ENCODE results near the gene RAB36.

The RAB36 gene

DNA sequence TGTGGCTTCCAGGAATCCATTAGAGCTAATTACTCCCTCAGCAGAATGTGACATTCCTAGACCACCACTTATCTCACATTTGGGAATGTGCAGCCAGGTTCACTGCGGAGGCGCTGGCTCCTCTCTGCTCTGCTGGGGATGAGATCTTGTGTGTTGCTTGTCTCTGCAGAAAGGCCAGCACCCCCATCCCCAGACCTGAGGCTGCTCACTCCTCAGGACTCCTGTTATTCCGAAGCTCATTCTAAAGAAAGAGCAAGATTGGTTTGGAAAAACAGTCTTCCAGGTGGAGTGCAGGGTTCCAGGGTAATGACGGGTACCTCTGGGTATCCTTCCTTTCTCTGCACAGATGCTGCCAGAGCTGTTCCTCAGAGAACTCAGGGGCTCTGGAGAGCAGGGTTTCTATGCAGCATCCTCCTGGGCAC lies 24.3 kb upstream of the RAB36 start:
- DNase-seq (ENCODE audit: low spot score) = no peak
- H2BK5ac ChIP-seq (ENCODE audit: low read length) = no peak overlapping the region
- H2AFZ ChIP-seq (ENCODE audit: low read length) = no peak overlapping the region
- no peak overlapping the region for H3K4me3 ChIP-seq (ENCODE audit: low read length in 2 of 2)
- H2BK15ac ChIP-seq (ENCODE audit: low read length) = no peak overlapping the region
- H2BK120ac ChIP-seq (ENCODE audit: low read depth, low read length) = no peak overlapping the region
- no peak overlapping the region for H4K91ac ChIP-seq (ENCODE audit: low read depth, low read length, poor library complexity)
- H3K4me1 ChIP-seq (ENCODE audit: control insufficient read depth in 2 of 2, insufficient read depth in 1 of 2, low read depth in 1 of 2, low read length in 2 of 2) = peaks cover 0 to 2% of the 10 kb centered on the region in 2 donors
- no peaks in the 10 kb centered on the region for H3K9me3 ChIP-seq (replicated peaks in 1 of 2; ENCODE audit: control insufficient read depth in 2 of 2, insufficient read depth in 1 of 2, low read depth in 1 of 2, low read length in 2 of 2)
- no CpG with 5 or more reads among the region's 4 CpGs for WGBS, 2 donors (ENCODE audit: extremely low coverage in 2 of 2, insufficient read length in 2 of 2, insufficient replicate concordance in 1 of 2)
- no peak overlapping the region for H3K9ac ChIP-seq (ENCODE audit: low read depth, low read length, poor library complexity)
- H3K14ac ChIP-seq (ENCODE audit: low read length) = no peak overlapping the region
- no peak overlapping the region for H3K18ac ChIP-seq (ENCODE audit: low read length)
- H4K8ac ChIP-seq (ENCODE audit: low read depth, low read length) = no peak overlapping the region
- peaks cover 7% of the 10 kb centered on the region for H3K79me1 ChIP-seq (ENCODE audit: low read depth, low read length)
- H3K4me2 ChIP-seq (ENCODE audit: insufficient read depth, low read length, poor library complexity, severe bottlenecking) = no peak overlapping the region
- peaks cover 4 to 16% of the 10 kb centered on the region in 2 donors for H3K36me3 ChIP-seq (replicated peaks in 1 of 2; ENCODE audit: control insufficient read depth in 2 of 2, insufficient read depth in 2 of 2, low read length in 2 of 2)
- H3K4ac ChIP-seq (ENCODE audit: low read length) = no peak overlapping the region
- H2AK5ac ChIP-seq (ENCODE audit: low read depth, low read length) = no peak overlapping the region
- H3K27me3 ChIP-seq (ENCODE audit: control insufficient read depth in 3 of 3, insufficient read depth in 3 of 3, low read depth in 1 of 3, low read length in 3 of 3) = no peaks in the 10 kb centered on the region
- H3K23ac ChIP-seq (ENCODE audit: low read depth, low read length, poor library complexity) = peak overlapping the region; percentile 95
- no peak overlapping the region for H3K27ac ChIP-seq (replicated peaks; ENCODE audit: low read length)
- H2BK12ac ChIP-seq (ENCODE audit: low read length) = no peak overlapping the region

- H3K14ac ChIP-seq (ENCODE audit: low read length) = no peak overlapping the region
- no peak overlapping the region for H2BK5ac ChIP-seq (ENCODE audit: low read length)
- no peaks in the 10 kb centered on the region for H3K27me3 ChIP-seq (ENCODE audit: control insufficient read depth in 3 of 3, insufficient read depth in 3 of 3, low read depth in 1 of 3, low read length in 3 of 3)
- no peak overlapping the region for H3K27ac ChIP-seq (replicated peaks; ENCODE audit: low read length)
- no peaks in the 10 kb centered on the region for H3K4me1 ChIP-seq (ENCODE audit: control insufficient read depth in 2 of 2, insufficient read depth in 1 of 2, low read depth in 1 of 2, low read length in 2 of 2)
- no peaks in the 10 kb centered on the region for H3K9me3 ChIP-seq (replicated peaks in 1 of 2; ENCODE audit: control insufficient read depth in 2 of 2, insufficient read depth in 1 of 2, low read depth in 1 of 2, low read length in 2 of 2)
- no peak overlapping the region for H3K4me3 ChIP-seq (ENCODE audit: low read length in 2 of 2)
- H2AFZ ChIP-seq (ENCODE audit: low read length) = no peak overlapping the region
- no peak overlapping the region for H4K91ac ChIP-seq (ENCODE audit: low read depth, low read length, poor library complexity)
- H3K4me2 ChIP-seq (ENCODE audit: insufficient read depth, low read length, poor library complexity, severe bottlenecking) = no peak overlapping the region
- no peak for DNase-seq (ENCODE audit: low spot score)
- H2BK12ac ChIP-seq (ENCODE audit: low read length) = no peak overlapping the region
- no peak overlapping the region for H3K4ac ChIP-seq (ENCODE audit: low read length)
- H2AK5ac ChIP-seq (ENCODE audit: low read depth, low read length) = no peak overlapping the region
- H3K23ac ChIP-seq (ENCODE audit: low read depth, low read length, poor library complexity) = peak overlapping the region; percentile 95
- no peak overlapping the region for H3K18ac ChIP-seq (ENCODE audit: low read length)
- no CpG with 5 or more reads among the region's 9 CpGs for WGBS, 2 donors (ENCODE audit: extremely low coverage in 2 of 2, insufficient read length in 2 of 2, insufficient replicate concordance in 1 of 2)
- H4K8ac ChIP-seq (ENCODE audit: low read depth, low read length) = no peak overlapping the region
- H2BK120ac ChIP-seq (ENCODE audit: low read depth, low read length) = no peak overlapping the region
- peaks cover 7% of the 10 kb centered on the region for H3K79me1 ChIP-seq (ENCODE audit: low read depth, low read length)
- H3K9ac ChIP-seq (ENCODE audit: low read depth, low read length, poor library complexity) = no peak overlapping the region
- H3K36me3 ChIP-seq (replicated peaks in 1 of 2; ENCODE audit: control insufficient read depth in 2 of 2, insufficient read depth in 2 of 2, low read length in 2 of 2) = peaks cover 4 to 16% of the 10 kb centered on the region in 2 donors
- H2BK15ac ChIP-seq (ENCODE audit: low read length) = no peak overlapping the region
Observed at GRCh38 chr22:23121424-23121823, 23.9 kb upstream of the RAB36 start.

GRCh38 chr22:23122216-23122957 lies 22.9 kb upstream of the RAB36 start:
- H3K27ac ChIP-seq (replicated peaks; ENCODE audit: low read length) = no peak overlapping the region
- no peaks in the 10 kb centered on the region for H3K27me3 ChIP-seq (ENCODE audit: control insufficient read depth in 3 of 3, insufficient read depth in 3 of 3, low read depth in 1 of 3, low read length in 3 of 3)
- H3K18ac ChIP-seq (ENCODE audit: low read length) = no peak overlapping the region
- H3K4me2 ChIP-seq (ENCODE audit: insufficient read depth, low read length, poor library complexity, severe bottlenecking) = no peak overlapping the region
- H3K23ac ChIP-seq (ENCODE audit: low read depth, low read length, poor library complexity) = peak overlapping the region; percentile 37
- H2BK12ac ChIP-seq (ENCODE audit: low read length) = no peak overlapping the region
- H3K14ac ChIP-seq (ENCODE audit: low read length) = no peak overlapping the region
- H3K79me1 ChIP-seq (ENCODE audit: low read depth, low read length) = peaks cover 7% of the 10 kb centered on the region
- H2BK5ac ChIP-seq (ENCODE audit: low read length) = no peak overlapping the region
- H3K36me3 ChIP-seq (replicated peaks in 1 of 2; ENCODE audit: control insufficient read depth in 2 of 2, insufficient read depth in 2 of 2, low read length in 2 of 2) = peaks cover 4 to 15% of the 10 kb centered on the region in 2 donors
- no peak overlapping the region for H3K4ac ChIP-seq (ENCODE audit: low read length)
- DNase-seq (ENCODE audit: low spot score) = no peak
- no peak overlapping the region for H3K9ac ChIP-seq (ENCODE audit: low read depth, low read length, poor library complexity)
- no peak overlapping the region for H2BK15ac ChIP-seq (ENCODE audit: low read length)
- H3K9me3 ChIP-seq (replicated peaks in 1 of 2; ENCODE audit: control insufficient read depth in 2 of 2, insufficient read depth in 1 of 2, low read depth in 1 of 2, low read length in 2 of 2) = no peaks in the 10 kb centered on the region
- no peak overlapping the region for H2BK120ac ChIP-seq (ENCODE audit: low read depth, low read length)
- H2AK5ac ChIP-seq (ENCODE audit: low read depth, low read length) = no peak overlapping the region
- no CpG with 5 or more reads among the region's 13 CpGs for WGBS, 2 donors (ENCODE audit: extremely low coverage in 2 of 2, insufficient read length in 2 of 2, insufficient replicate concordance in 1 of 2)
- no peak overlapping the region for H4K91ac ChIP-seq (ENCODE audit: low read depth, low read length, poor library complexity)
- H2AFZ ChIP-seq (ENCODE audit: low read length) = no peak overlapping the region
- no peak overlapping the region for H4K8ac ChIP-seq (ENCODE audit: low read depth, low read length)
- H3K4me3 ChIP-seq (ENCODE audit: low read length in 2 of 2) = no peak overlapping the region
- H3K4me1 ChIP-seq (ENCODE audit: control insufficient read depth in 2 of 2, insufficient read depth in 1 of 2, low read depth in 1 of 2, low read length in 2 of 2) = no peaks in the 10 kb centered on the region

DNA sequence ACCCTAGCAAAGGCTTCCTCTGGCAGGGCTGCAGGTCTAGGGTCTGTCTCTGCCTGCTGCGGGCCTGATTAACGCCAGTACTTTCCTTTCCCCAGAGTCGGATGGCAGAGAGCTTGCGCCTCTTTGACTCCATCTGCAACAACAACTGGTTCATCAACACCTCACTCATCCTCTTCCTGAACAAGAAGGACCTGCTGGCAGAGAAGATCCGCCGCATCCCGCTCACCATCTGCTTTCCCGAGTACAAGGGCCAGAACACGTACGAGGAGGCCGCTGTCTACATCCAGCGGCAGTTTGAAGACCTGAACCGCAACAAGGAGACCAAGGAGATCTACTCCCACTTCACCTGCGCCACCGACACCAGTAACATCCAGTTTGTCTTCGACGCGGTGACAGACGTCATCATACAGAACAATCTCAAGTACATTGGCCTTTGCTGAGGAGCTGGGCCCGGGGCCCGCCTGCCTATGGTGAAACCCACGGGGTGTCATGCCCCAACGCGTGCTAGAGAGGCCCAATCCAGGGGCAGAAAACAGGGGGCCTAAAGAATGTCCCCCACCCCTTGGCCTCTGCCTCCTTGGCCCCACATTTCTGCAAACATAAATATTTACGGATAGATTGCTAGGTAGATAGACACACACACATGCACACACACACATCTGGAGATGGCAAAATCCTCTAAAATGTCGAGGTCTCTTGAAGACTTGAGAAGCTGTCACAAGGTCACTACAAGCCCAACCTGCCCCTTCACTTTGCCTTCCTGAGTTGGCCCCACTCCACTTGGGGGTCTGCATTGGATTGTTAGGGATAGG lies 22.1 kb upstream of the RAB36 start:
- Histone ChIP-seq H2BK12ac (ENCODE audit: low read length) (no peak overlapping the region), H3K4me2 (ENCODE audit: insufficient read depth, low read length, poor library complexity, severe bottlenecking) (no peak overlapping the region), H2BK120ac (ENCODE audit: low read depth, low read length) (no peak overlapping the region), H3K9me3 (replicated peaks in 1 of 2; ENCODE audit: control insufficient read depth in 2 of 2, insufficient read depth in 1 of 2, low read depth in 1 of 2, low read length in 2 of 2) (no peaks in the 10 kb centered on the region), H3K18ac (ENCODE audit: low read length) (no peak overlapping the region), H3K23ac (ENCODE audit: low read depth, low read length, poor library complexity) (peak overlapping the region; percentile 86), H3K14ac (ENCODE audit: low read length) (no peak overlapping the region), H4K91ac (ENCODE audit: low read depth, low read length, poor library complexity) (no peak overlapping the region), H4K8ac (ENCODE audit: low read depth, low read length) (no peak overlapping the region), H3K36me3 (replicated peaks in 1 of 2; ENCODE audit: control insufficient read depth in 2 of 2, insufficient read depth in 2 of 2, low read length in 2 of 2) (peaks cover 4 to 14% of the 10 kb centered on the region in 2 donors), H3K9ac (ENCODE audit: low read depth, low read length, poor library complexity) (no peak overlapping the region), H2AFZ (ENCODE audit: low read length) (no peak overlapping the region), H3K4me3 (ENCODE audit: low read length in 2 of 2) (no peak overlapping the region), H3K27ac (replicated peaks; ENCODE audit: low read length) (no peak overlapping the region), H3K27me3 (ENCODE audit: control insufficient read depth in 3 of 3, insufficient read depth in 3 of 3, low read depth in 1 of 3, low read length in 3 of 3) (no peaks in the 10 kb centered on the region), H3K4me1 (ENCODE audit: control insufficient read depth in 2 of 2, insufficient read depth in 1 of 2, low read depth in 1 of 2, low read length in 2 of 2) (peaks cover 2% of the 10 kb centered on the region in 2 donors), H2AK5ac (ENCODE audit: low read depth, low read length) (no peak overlapping the region), H2BK15ac (ENCODE audit: low read length) (no peak overlapping the region), H3K79me1 (ENCODE audit: low read depth, low read length) (peaks cover 4% of the 10 kb centered on the region), H2BK5ac (ENCODE audit: low read length) (no peak overlapping the region), H3K4ac (ENCODE audit: low read length) (no peak overlapping the region)
- WGBS, 2 donors (ENCODE audit: extremely low coverage in 2 of 2, insufficient read length in 2 of 2, insufficient replicate concordance in 1 of 2) = no CpG with 5 or more reads among the region's 26 CpGs
- DNase-seq (ENCODE audit: low spot score) = no peak
